GM12878 (cell line): ENCODE measurements around the gene CARD19.

Source experiments
- ASH2L ChIP-seq: fragments of 300-600, 200-600 bp; sonication (generic); IDR thresholded peaks from 2 replicates; pipeline ENCODE4 v1.6.1; 2017; ENCODE audit warnings: low read depth, mild to moderate bottlenecking, borderline replicate concordance
- BHLHE40 ChIP-seq, 2 experiments: fragments of 450-650 bp in 1 of 2; IDR thresholded peaks; 2 replicates each; pipeline ENCODE4 v1.6.1; 2011 to 2017; ENCODE audit warnings: low read depth in 2 of 2, borderline replicate concordance in 1 of 2, improper control_type of control experiment in 1 of 2, low read length in 1 of 2, mild to moderate bottlenecking in 1 of 2
- BRCA1 ChIP-seq: IDR thresholded peaks from 2 replicates; pipeline ENCODE4 v1.6.1; 2011; ENCODE audit warnings: low read depth, low read length, improper control_type of control experiment
- CBFB ChIP-seq: IDR thresholded peaks from 2 replicates; pipeline ENCODE4 v1.6.1; 2016; ENCODE audit warnings: antibody characterized with exemption, low read depth
- CHD4 ChIP-seq: fragments of 200-600 bp; sonication (generic); IDR thresholded peaks from 2 replicates; pipeline ENCODE4 v1.6.1; 2016; ENCODE audit warnings: mild to moderate bottlenecking
- CTCF ChIP-seq, 3 experiments: IDR thresholded peaks in 2 of 3; conservative IDR thresholded peaks in 1 of 3; 2 replicates each; pipeline ENCODE4 v1.5.1; 2011; ENCODE audit warnings: low read depth in 3 of 3, low read length in 3 of 3, mild to moderate bottlenecking in 3 of 3, control low read depth in 2 of 3, moderate library complexity in 2 of 3, inconsistent platforms in 1 of 3, mixed read lengths in 1 of 3; ENCODE audit not compliant: control insufficient read depth in 2 of 3, insufficient read depth in 1 of 3; ENCODE audit errors: extremely low read depth in 1 of 3
- EGR1 ChIP-seq, 2 experiments: IDR thresholded peaks; 1 replicate in 1 of 2; 2 replicates in 1 of 2; pipeline ENCODE4 v1.6.1; 2011 to 2012; ENCODE audit warnings: low read depth in 2 of 2, low read length in 2 of 2, borderline replicate concordance in 1 of 2, mild to moderate bottlenecking in 1 of 2, moderate library complexity in 1 of 2
- FOS ChIP-seq: IDR thresholded peaks from 3 replicates; pipeline ENCODE4 v1.6.1; 2011; ENCODE audit warnings: borderline replicate concordance; ENCODE audit not compliant: insufficient read length; ENCODE audit errors: extremely low read depth
- GABPA ChIP-seq: IDR thresholded peaks from 2 replicates; pipeline ENCODE4 v1.6.1; 2014; ENCODE audit warnings: antibody characterized with exemption, low read depth, mild to moderate bottlenecking, inconsistent platforms
- KLF5 ChIP-seq: fragments of 450-650 bp; IDR thresholded peaks from 2 replicates; pipeline ENCODE4 v1.6.1; 2014; ENCODE audit warnings: mild to moderate bottlenecking; ENCODE audit not compliant: partially characterized antibody
- MAX ChIP-seq: IDR thresholded peaks from 2 replicates; pipeline ENCODE4 v1.6.1; 2012; ENCODE audit warnings: low read depth, low read length, improper control_type of control experiment
- TBL1XR1 ChIP-seq: IDR thresholded peaks from 2 replicates; pipeline ENCODE4 v1.6.1; 2012; ENCODE audit warnings: low read depth, low read length, improper control_type of control experiment
- TCF12 ChIP-seq: IDR thresholded peaks from 2 replicates; pipeline ENCODE4 v1.6.1; 2011; ENCODE audit warnings: low read depth, mild to moderate bottlenecking, low read length
- ZNF384 ChIP-seq: IDR thresholded peaks from 2 replicates; pipeline ENCODE4 v1.6.1; 2012; ENCODE audit warnings: low read depth, mild to moderate bottlenecking, low read length, improper control_type of control experiment, borderline replicate concordance

GRCh38 chr9:93159601-93160471, 63.8 kb downstream of the CARD19 start:
- TF ChIP-seq CTCF (IDR thresholded peaks at IDR 0.05 in 2 of 3, conservative IDR thresholded peaks at IDR 0.05 in 1 of 3; ENCODE audit: control insufficient read depth in 2 of 3, extremely low read depth in 1 of 3, insufficient read depth in 1 of 3, low read depth in 3 of 3, low read length in 3 of 3) (peak; percentile 98 to 100 (median 98); a peak in 5 of 6 replicates), GABPA (no peak), CHD4 (no peak), KLF5 (no peak), ZNF384 (no peak), CBFB (no peak), BHLHE40 (IDR thresholded peaks at IDR 0.05; ENCODE audit: borderline replicate concordance in 1 of 2, low read depth in 2 of 2, low read length in 1 of 2) (no peak; a peak in 1 of 4 replicates), EGR1 (IDR thresholded peaks at IDR 0.05; ENCODE audit: borderline replicate concordance in 1 of 2, low read depth in 2 of 2, low read length in 2 of 2) (peak in 1 of 2 experiments; percentile 13; a peak in 1 of 3 replicates), BRCA1 (no peak), TCF12 (peak; percentile 52; the same call in 1 of the 2 replicates), ASH2L (no peak), MAX (no peak), FOS (no peak), TBL1XR1 (no peak)
